Measurements from ENCODE around the gene NFILZ. TPM values are rescaled to one million over a fixed set of nuclear protein-coding genes. Genes with fewer than 3 reads are reported as not detected.
A peak's percentile ranks its signal among the peaks of the same experiment; 100 is the strongest.

Gene NFILZ
- total RNA-seq, 1 donor from 2014 or later, result not detected

DNA sequence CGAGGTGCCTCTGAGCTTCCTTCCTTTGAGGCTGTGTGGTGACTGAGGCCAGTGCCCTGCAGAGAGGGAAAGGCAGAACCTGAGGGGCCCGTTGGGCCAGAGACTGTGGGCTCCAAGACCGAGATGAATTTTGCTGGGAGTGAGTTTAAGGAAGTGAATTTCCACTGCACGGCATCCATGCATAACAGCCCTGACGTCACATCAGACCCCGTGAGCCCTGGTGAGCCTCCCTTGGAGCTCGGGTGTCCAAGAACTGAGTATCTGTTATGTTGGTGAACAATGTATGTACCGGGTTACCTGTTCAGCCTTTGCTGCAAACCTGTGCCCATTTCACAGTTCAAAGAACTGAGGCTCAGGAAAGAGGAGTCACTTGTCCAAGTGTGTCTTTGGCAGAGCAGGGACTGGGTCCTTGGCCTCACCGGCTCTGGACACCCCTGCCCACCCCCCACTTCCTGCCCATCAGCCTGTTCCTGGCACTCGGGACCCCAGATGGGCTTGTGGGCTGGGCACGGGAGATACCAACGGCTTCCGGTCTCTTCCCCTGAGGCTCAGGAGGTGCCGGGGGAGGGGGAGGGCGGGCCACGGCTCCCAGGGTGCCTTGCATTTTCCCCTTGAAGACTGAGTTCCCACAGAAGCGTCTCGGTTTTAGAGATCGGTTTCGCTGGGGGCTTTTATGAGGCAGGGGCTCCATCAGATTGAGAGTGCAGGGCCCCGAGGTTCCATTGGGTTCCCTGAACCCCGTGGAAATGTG is 33.7 kb downstream of the NFILZ start:
- Mint-ChIP-seq H3K27ac (peak overlapping the region; percentile 40), H3K27me3 (ENCODE audit: low read depth) (no peaks in the 10 kb centered on the region), H3K9me3 (peaks cover 7% of the 10 kb centered on the region), H3K4me3 (ENCODE audit: low read depth) (no peak overlapping the region), H3K36me3 (ENCODE audit: low read depth) (no peaks in the 10 kb centered on the region), H3K4me1 (ENCODE audit: low read depth) (peaks cover 40% of the 10 kb centered on the region)
- intact Hi-C loops (cut with micrococcal nuclease), result no loop called here
- no peak for DNase-seq (ENCODE audit: low spot score)

DNA sequence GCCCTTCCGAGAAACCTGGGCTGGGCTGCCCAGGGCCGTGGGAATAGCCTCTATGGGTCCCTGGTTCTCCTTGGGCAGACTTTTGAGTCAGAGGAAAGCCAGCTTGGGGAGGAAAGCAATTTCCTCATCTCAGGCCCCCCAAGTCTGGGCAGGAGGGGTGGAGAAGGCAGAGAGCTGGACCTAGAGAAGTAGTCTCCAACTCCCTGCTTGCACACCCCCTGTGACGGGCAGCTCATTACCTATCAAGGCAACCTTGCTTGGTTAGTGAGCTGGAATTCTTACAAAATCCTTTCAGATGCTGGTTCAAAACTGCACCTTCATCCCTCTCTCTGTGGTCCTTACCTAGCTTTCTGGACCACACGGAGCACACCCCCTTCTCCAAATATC is 34.2 kb downstream of the NFILZ start:
- H3K36me3 Mint-ChIP-seq (ENCODE audit: low read depth), result no peaks in the 10 kb centered on the region
- DNase-seq (ENCODE audit: low spot score), result no peak
- intact Hi-C loops (cut with micrococcal nuclease), result no loop called here
- H3K27ac Mint-ChIP-seq, result no peak overlapping the region
- peaks cover 39% of the 10 kb centered on the region for H3K4me1 Mint-ChIP-seq (ENCODE audit: low read depth)
- peaks cover 7% of the 10 kb centered on the region for H3K9me3 Mint-ChIP-seq
- H3K4me3 Mint-ChIP-seq (ENCODE audit: low read depth), result no peak overlapping the region
- H3K27me3 Mint-ChIP-seq (ENCODE audit: low read depth), result no peaks in the 10 kb centered on the region

DNA sequence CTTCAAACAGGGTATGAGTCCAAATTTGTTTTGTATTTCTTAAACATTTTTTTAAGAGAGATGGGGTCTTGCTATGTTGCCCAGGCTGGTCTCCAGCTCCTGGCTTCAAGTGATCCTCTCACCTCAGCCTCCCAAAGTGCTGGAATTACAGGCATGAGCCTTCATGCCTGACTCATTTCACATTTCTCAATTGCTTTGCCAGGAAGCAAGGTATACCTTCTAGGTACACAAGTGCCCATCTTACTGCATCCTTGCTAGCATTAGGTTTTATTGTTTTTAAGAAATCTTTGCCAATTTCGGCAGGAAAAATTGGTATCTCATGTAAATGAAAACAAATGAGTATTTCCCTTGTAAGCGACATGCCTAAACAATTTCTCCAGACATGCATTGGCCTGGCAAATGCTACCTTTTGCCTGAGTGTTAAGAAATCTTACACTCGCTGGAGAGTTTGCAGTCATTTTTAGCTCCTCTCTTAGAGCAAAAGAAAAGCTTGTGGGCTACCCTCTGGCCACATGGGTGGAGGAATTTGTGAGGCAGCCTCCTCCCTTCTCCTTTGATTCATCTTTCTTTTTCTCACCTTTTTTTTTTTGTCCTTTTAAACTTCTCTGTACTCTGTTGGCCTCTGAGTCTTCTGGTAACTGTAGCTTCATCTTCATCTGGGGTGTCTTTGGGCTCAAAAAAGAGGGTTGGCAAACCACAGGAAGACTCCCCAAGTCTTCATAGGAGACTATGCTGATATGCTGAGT is 35.2 kb downstream of the NFILZ start:
- no peak overlapping the region for H3K4me3 Mint-ChIP-seq (ENCODE audit: low read depth)
- no peaks in the 10 kb centered on the region for H3K27me3 Mint-ChIP-seq (ENCODE audit: low read depth)
- no peak for DNase-seq (ENCODE audit: low spot score)
- no peaks in the 10 kb centered on the region for H3K36me3 Mint-ChIP-seq (ENCODE audit: low read depth)
- H3K27ac Mint-ChIP-seq, result peak overlapping the region; percentile 42
- intact Hi-C loops (cut with micrococcal nuclease), result no loop called here
- H3K9me3 Mint-ChIP-seq, result peaks cover 7% of the 10 kb centered on the region
- peaks cover 42% of the 10 kb centered on the region for H3K4me1 Mint-ChIP-seq (ENCODE audit: low read depth)

DNA sequence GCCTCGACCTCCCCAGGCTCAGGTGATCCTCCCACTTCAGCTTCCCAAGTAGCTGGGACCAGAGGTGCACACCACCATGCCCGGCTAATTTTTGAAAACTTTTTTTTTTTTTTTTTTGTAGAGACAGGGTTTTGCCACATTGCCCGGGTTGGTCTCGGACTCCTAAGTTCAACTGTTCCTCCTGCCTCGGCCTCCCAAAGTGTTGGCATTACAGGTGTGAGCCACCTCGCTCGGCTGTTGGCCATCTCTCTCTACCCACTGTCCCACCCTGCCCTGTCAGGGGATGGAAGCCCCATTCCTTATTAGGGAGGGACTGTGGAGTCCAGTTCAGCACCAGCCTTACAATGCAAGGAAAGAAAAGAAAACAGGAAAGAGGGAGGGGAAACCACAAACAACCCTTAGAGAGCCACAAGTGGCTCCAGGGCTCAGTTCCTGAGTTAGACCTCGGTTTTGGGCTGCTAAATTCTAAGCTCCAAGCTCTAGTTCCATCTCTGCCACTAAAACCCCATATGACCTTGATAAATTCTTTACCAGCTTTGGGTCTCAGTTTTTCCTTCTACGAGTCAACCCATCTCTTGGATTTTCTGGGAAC is 36.5 kb downstream of the NFILZ start:
- Mint-ChIP-seq H3K4me3 (ENCODE audit: low read depth) (no peak overlapping the region), H3K27me3 (ENCODE audit: low read depth) (no peaks in the 10 kb centered on the region), H3K4me1 (ENCODE audit: low read depth) (peaks cover 52% of the 10 kb centered on the region), H3K36me3 (ENCODE audit: low read depth) (no peaks in the 10 kb centered on the region), H3K9me3 (peaks cover 7% of the 10 kb centered on the region), H3K27ac (no peak overlapping the region)
- no peak for DNase-seq (ENCODE audit: low spot score)
- intact Hi-C loops (cut with micrococcal nuclease), result no loop called here

DNA sequence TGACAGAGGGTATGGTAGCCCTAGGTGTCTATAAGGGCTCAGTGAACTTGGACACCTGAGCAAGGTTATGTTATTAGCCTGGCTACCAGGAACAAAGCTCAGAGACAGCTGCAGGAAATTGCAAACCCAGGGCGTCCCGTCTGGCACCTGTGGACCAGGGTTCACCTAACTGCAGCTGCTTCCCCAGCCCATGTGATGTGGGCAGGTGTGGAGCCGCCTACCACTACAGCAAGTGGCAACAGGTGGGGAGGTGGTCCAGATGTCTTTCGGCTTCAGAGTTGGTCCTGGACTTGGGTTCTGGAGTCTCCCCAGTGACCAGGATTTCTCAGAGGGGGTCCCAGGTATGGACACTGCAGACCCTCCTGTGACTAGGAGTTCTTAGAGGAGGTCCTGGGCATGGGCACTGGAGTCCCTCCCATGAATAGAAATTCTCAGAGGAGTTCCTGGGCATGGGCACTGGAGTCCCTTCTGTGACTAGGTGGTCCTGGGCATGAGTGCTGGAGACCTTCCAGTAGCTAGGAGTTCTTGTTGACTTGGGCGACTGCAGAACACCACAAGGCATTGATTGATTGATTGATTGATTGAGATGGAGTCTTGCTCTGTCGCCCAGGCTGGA is 43.0 kb downstream of the NFILZ start:
- Mint-ChIP-seq H3K4me1 (ENCODE audit: low read depth) (peaks cover 28% of the 10 kb centered on the region), H3K27me3 (ENCODE audit: low read depth) (peaks cover 11% of the 10 kb centered on the region), H3K27ac (no peak overlapping the region), H3K36me3 (ENCODE audit: low read depth) (no peaks in the 10 kb centered on the region), H3K9me3 (peaks cover 12% of the 10 kb centered on the region), H3K4me3 (ENCODE audit: low read depth) (no peak overlapping the region)
- DNase-seq (ENCODE audit: low spot score), result no peak
- intact Hi-C loops (cut with micrococcal nuclease), result no loop called here

DNA sequence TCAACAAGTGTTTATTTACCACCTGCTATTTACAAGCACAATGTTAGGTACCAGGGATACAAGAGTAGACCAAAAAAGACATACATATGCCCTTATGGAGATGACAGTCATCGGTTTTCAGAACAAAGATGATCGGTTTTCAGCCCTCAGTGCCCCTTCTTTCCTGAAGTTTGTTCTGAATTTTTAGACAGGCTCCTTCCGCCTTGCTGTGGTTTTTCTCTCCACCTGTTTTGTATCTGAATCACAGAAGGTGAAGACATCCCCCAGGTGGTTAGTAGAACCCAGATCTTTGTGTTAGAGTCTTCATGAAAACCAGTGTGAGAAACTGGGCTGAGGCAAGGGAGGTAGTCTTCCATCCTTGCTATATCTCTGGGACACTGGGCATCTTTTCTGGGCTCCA is 44.6 kb downstream of the NFILZ start:
- peaks cover 17% of the 10 kb centered on the region for H3K4me1 Mint-ChIP-seq (ENCODE audit: low read depth)
- no peak overlapping the region for H3K27ac Mint-ChIP-seq
- H3K27me3 Mint-ChIP-seq (ENCODE audit: low read depth), result peaks cover 12% of the 10 kb centered on the region
- no peak for DNase-seq (ENCODE audit: low spot score)
- H3K9me3 Mint-ChIP-seq, result peaks cover 11% of the 10 kb centered on the region
- intact Hi-C loops (cut with micrococcal nuclease), result no loop called here
- no peak overlapping the region for H3K4me3 Mint-ChIP-seq (ENCODE audit: low read depth)
- H3K36me3 Mint-ChIP-seq (ENCODE audit: low read depth), result no peaks in the 10 kb centered on the region

DNA sequence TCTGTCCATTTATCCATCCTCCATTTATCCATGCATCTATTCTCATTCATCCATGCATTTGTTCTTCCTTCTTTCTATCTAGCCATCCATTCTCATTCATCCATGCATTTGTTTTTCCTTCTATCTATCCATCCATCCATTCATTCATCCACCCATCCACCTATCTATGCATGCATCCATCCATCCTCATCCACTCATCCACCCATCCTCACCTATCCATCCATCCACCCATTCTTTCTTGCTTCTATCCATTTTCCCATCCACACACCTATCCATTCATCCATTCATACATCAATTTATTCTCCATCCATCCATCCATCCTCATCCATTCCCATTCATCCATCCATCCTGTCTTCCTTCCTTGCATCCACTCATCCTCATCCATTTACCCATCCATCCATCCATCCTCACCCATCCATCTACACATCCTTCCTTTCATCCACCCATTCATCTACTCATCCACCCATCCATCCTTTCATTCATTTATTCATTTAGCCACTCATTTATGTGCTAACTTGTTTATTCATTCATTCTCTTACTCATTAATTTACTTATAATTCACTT is 47.9 kb downstream of the NFILZ start:
- Mint-ChIP-seq H3K36me3 (ENCODE audit: low read depth) (no peaks in the 10 kb centered on the region), H3K27me3 (ENCODE audit: low read depth) (peaks cover 12% of the 10 kb centered on the region), H3K27ac (no peak overlapping the region), H3K9me3 (peaks cover 14% of the 10 kb centered on the region), H3K4me3 (ENCODE audit: low read depth) (no peak overlapping the region), H3K4me1 (ENCODE audit: low read depth) (peaks cover 26% of the 10 kb centered on the region)
- DNase-seq (ENCODE audit: low spot score), result no peak
- intact Hi-C loops (cut with micrococcal nuclease), result no loop called here

Other genes starting within 250 kb of the NFILZ start
- gene RAB11B, start 240.3 kb upstream of the NFILZ start, total RNA-seq, result 85.9 and 86.1 TPM in 2 replicates
- 10.2 and 13.0 TPM in 2 replicates for gene MARCHF2, start 217.3 kb upstream of the NFILZ start, total RNA-seq
- 336 and 347 TPM in 2 replicates for gene HNRNPM, start 185.7 kb upstream of the NFILZ start, total RNA-seq
- gene PRAM1, start 128.0 kb upstream of the NFILZ start, total RNA-seq, result 0.43 and 0.83 TPM in 2 replicates
- gene ZNF414, start 116.5 kb upstream of the NFILZ start, total RNA-seq, result 22.5 and 23.6 TPM in 2 replicates
- 43.9 and 47.4 TPM in 2 replicates for gene MYO1F, start 53.2 kb upstream of the NFILZ start, total RNA-seq
- gene ADAMTS10, start 19.9 kb upstream of the NFILZ start, total RNA-seq, result 0.71 and 0.80 TPM in 2 replicates
- gene ACTL9, start 68.2 kb downstream of the NFILZ start, total RNA-seq, result not detected in 2 replicates
- not detected in 2 replicates for gene OR2Z1, start 91.0 kb downstream of the NFILZ start, total RNA-seq
- 23.1 and 26.0 TPM in 2 replicates for gene ZNF558, start 201.7 kb downstream of the NFILZ start, total RNA-seq
- not detected in 2 replicates for gene MBD3L1, start 201.7 kb downstream of the NFILZ start, total RNA-seq